T-helper 1 cell (primary cell): Measurements from ENCODE around the gene UGT1A9.

Experiments
- DNase-seq, 5 donors: peaks; one replicate each; pipeline ENCODE4 v3.0.0-alpha.2; 2012 to 2020

UGT1A9 gene

DNA sequence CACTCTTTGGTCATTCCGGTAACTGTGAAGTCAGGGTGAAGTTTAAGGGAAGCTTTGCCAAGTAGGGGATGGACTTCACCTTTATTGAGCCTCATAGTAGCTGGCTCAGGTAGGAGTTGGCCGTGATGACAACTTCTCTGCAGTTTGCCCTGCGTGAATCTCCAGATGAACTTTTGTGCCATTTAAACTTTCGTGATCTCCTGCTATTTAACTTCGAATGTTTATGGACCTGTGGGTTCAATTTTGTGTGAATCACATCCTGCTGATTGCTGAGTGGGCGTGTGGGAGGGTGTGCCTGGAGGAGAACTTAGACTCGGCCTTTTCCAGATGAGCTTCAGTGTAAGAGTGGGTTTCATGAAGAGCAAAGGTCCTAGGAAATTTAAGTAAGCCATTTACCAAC, 92.6 kb downstream of the UGT1A9 start:
- no peak for DNase-seq

DNA sequence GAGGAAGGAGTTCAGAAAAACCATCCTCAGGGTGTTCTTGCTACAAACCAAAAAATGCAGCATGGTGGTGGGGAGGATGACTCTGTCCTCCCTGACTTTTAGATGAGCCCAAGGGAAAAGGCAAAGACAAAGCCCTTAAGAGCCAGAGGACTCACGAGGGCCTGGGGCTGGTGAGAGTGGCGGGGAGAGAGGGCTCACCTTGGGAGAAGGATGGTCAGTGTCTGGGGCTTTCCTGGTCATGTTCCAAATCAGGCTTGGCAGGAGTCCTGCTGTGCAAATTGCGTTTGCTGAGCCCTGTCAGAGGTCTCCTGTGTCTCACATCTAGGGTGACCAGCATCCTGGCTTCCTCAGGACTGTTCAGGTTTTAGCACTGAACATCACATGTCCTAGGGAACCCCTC, 93.1 kb downstream of the UGT1A9 start:
- no peak for DNase-seq

DNA sequence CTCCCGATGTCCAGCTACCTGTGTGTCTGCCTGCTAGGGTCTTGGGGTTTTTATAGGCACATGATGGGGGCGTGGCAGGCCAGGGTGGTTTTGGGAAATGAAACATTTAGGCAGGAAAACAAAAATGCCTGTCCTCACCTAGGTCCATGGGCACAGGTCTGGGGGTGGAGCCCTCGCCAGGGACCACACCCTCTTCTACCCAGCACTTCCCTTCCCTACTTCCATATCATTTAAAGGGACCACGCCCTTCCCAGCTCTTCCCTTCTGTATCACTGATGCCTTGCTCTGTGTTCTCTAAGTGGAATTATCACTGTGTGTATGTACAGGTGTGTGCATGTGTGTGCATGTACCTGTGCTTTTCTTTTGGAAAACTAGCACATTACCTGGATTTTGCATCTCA, 94.7 kb downstream of the UGT1A9 start:
- DNase-seq = no peak

DNA sequence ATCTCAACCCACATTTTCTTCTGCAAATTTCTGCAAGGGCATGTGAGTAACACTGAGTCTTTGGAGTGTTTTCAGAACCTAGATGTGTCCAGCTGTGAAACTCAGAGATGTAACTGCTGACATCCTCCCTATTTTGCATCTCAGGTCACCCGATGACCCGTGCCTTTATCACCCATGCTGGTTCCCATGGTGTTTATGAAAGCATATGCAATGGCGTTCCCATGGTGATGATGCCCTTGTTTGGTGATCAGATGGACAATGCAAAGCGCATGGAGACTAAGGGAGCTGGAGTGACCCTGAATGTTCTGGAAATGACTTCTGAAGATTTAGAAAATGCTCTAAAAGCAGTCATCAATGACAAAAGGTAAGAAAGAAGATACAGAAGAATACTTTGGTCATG, 96.4 kb downstream of the UGT1A9 start:
- DNase-seq = no peak

DNA sequence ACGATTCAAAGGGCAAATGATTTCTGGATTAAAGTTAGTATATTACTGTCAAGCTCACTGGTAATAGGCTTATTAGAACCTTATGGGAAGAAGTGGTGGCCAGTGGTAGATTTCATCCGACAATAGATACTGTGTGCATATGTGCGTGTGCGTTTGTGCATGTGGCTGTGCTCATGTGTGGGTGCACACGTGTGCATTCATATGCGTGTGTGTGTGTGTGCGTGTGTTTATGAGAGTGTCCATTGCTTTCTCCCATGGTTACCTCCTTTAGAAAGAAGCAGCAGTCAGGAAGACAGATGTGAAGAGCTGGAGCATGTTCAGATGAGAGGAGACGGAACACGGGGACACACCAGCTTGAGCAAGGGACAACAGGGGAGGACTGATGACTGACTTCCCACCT, 97.6 kb downstream of the UGT1A9 start:
- no peak for DNase-seq

DNA sequence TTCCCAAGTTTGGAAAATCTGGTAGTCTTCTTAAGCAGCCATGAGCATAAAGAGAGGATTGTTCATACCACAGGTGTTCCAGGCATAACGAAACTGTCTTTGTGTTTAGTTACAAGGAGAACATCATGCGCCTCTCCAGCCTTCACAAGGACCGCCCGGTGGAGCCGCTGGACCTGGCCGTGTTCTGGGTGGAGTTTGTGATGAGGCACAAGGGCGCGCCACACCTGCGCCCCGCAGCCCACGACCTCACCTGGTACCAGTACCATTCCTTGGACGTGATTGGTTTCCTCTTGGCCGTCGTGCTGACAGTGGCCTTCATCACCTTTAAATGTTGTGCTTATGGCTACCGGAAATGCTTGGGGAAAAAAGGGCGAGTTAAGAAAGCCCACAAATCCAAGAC, 100.5 kb downstream of the UGT1A9 start:
- DNase-seq = no peak

DNA sequence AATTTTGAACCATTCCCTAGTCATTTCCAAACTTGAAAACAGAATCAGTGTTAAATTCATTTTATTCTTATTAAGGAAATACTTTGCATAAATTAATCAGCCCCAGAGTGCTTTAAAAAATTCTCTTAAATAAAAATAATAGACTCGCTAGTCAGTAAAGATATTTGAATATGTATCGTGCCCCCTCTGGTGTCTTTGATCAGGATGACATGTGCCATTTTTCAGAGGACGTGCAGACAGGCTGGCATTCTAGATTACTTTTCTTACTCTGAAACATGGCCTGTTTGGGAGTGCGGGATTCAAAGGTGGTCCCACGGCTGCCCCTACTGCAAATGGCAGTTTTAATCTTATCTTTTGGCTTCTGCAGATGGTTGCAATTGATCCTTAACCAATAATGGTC, 100.9 kb downstream of the UGT1A9 start:
- no peak for DNase-seq

DNA sequence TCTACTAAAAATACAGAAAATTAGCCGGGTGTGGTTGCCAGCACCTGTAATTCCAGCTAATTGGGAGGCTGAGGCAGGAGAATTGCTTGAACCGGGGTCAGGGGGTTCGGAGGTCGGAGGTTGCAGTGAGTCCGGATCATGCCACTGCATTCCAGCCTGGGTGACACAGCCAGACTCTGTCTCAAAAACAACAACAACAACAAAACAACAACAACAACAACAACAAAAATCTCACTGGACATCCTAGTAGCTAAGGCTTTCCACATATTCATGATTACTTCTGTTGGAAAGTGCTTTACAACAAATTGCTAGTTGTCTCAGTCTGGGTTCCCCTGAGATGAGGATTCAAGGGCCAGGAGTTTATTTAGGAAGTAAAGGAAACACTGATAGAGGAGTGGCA, 102.2 kb downstream of the UGT1A9 start:
- no peak for DNase-seq

DNA sequence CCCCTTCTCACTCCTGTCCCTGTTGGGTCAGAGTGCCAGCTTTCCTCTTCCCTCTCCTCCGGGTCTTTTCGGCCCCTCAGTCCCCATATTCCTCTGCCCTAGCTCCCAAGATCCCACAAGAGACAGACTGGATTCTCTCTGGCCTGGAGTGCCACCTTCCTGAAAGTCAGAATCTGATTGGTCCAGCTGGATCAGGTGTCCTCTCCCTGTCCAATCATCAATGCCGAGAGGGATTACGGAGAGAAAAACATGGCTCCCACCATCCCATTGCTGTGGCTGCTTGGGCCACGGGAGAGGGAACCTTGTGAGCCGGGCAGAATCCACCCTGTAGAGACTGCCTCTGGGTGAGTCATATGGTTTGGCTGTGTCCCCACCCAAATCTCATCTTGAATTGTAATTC, 103.7 kb downstream of the UGT1A9 start:
- no peak for DNase-seq

DNA sequence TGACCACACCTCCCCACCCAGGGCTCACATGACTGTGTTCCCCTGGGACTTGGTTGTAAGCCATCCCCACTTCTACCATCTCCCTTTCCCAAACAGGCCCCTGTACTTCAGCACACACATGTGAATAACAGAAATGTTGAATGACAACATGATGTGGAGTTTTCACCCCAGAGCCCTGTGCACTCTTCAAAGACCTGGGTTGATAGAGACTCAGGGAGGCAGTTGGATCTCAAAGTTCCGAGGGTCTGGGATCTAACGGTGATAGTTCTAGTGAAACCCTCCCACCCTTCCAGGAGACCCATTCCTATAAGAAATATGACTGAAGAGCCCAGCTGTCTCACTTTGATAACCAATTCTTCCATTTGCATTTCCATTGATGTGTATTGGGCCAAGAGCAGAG, 106.3 kb downstream of the UGT1A9 start, which contains the start of gene MROH2A:
TSS of gene MROH2A (plus strand) at position 301 of the 400 bp plus-strand sequence. CDS start 1,029 bp downstream, outside the sequence.
- DNase-seq = no peak

DNA sequence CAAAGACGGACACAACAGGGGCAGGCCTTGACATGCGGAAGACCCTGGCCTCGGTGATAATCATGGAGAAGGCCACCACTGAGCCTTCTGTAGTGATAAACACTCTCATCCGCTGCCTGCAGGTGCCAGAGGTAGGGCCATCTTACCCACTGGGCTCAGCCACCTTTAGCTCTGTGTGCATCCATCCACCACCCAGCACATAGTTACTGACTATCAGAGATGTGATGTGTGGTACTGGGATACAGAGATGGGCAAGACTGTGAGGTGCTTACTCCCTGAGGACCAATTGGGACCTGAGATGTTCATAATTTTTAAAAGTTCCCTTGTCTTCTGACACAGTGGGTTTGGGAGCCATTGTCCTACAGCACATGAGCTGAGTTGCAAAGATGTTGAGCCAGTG, 108.0 kb downstream of the UGT1A9 start:
- DNase-seq = no peak

DNA sequence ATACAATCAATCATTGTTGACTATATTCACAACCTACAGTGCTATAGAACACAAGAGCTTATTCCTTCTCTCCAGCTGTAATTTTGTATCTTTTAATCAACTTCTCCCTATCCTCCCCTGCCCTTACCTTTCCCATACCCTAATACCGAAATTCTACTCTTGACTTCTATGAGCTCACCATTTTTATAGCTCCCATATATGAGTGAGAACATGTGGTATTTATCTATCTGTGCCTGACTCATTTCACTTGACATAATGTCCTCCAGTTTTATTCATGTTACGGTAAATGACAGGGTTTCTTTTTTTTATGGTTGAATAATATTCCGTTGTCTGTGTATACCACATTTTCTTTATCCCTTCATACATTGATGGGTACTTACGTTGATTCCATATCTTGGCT, 109.1 kb downstream of the UGT1A9 start:
- DNase-seq = no peak

DNA sequence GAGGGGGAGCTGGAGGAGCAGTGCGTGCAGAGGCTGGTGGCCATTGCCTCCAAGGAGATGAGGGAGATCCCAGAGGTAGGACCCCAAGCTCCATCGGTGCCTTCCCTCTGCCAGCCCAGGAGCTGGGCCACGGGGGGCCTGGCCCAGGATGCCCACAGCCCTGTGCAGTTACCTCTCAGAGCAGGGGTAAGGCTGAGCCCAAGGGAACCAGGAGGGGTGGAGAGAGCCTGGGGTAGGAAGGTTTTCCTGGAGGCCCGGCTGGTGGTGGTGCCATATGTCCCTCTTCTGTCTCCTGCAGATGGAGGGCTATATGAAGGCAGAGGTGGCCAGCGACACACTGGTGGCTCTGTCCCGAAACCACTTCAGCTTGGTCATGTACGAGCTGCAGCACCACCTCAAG, 117.9 kb downstream of the UGT1A9 start:
- no peak for DNase-seq

DNA sequence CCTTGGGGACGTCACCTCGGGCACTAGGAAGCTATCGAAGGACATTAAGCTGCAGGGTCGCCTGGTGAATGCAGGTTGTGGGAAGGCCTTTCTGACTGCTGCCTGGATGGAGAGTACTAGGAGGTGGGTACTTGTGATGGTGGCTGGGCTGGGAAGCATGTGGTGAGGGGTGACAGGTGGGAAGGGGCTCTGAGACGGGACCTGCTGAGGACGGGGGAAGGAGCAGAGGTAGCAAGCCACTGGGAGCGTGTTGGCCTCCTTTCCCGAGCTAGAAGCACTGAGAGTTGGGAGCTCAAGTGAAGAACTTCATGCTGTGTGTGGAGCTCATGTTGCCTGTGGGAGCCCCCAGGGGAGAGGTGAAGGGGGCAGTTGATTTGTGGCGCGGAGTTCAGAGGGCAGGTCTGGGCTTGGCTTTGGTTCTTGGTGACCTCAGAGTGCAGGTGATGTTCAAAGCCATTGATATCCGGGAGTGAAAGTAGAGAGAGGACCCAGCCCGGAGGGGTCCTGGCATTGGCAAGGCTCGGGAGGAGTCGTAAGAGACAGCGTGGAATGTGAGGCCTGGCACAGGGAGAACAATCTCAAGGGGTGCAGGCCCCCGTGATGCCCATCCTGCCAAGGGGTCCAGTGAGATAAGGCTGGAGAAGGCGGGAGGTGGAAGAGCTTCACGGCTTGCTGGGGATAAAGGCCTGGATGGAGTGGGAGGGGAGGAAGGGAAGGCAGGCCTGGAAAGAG, 119.6 kb downstream of the UGT1A9 start:
- DNase-seq = no peak

DNA sequence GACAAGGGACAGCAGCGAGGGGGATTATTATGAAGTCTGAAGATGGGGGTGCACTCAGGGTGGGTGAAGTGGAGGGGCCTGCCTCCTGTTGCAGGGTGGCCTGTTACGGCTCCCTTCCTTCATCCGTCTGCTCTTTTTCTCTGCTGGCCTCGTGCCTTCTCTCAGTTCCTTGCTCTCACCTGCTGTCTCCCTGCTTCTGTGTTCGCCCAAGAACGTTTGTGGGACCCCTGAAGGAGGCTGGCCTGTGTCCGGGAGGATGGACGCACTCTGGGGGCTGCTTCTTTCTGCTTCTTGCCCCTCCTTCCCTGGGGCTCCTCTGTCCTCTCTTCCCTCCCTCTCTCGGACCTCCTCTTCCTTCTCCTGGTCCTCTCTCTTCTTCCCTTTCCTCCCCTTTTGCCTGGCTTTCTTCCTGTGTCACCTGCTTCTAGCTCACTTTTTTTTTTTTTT, 120.2 kb downstream of the UGT1A9 start:
- DNase-seq = no peak

DNA sequence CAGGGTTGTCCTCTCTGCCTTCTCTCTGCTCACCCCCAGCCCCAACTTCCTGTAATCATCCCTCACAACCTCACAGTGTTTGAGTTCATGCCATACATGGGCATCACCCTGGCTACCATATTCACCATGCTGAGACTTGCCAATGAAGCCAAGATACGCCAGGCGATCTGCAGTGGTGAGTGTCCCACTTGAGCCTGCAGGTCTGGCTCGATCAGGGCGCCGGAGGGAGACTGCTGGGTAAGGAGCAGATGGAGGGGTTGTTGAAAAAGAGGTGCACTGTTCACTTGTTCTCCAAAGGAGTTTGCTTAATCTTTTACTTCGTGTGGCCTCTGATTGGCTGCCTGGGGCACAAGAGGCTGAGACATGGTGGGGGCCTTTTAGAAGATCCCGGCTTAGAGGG, 121.0 kb downstream of the UGT1A9 start:
- DNase-seq = no peak

DNA sequence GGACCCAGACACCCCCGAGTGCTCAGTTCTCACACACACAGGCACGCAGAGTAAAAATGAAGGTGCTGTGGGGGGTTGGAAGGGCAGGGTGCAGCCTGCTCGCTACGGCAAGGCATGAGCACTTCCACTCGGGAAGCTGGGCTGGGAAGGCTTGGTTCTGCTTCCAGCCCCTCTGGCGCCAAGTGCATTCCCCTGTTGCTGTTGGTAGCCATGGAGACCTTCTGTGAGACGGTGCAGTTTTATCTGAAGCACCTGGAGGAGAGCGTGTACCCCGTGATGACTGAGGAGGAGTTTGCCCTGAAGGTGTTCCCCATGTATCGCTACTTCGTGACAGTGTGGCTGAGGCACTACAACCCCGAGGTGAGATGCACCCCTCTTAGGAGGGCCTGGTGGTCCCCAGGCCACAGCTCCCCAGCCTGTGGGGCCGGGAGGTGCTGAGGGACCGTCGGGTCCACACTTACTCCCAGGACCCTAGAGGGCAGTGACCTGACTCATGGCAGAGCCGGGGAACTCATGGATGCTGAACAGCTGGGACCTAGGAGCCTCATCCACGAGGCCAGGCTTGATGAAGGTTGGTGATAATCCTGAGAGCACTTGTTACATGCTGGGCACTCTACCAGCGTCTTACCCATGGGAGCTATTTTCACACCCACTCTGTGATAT, 121.9 kb downstream of the UGT1A9 start:
- DNase-seq = no peak

DNA sequence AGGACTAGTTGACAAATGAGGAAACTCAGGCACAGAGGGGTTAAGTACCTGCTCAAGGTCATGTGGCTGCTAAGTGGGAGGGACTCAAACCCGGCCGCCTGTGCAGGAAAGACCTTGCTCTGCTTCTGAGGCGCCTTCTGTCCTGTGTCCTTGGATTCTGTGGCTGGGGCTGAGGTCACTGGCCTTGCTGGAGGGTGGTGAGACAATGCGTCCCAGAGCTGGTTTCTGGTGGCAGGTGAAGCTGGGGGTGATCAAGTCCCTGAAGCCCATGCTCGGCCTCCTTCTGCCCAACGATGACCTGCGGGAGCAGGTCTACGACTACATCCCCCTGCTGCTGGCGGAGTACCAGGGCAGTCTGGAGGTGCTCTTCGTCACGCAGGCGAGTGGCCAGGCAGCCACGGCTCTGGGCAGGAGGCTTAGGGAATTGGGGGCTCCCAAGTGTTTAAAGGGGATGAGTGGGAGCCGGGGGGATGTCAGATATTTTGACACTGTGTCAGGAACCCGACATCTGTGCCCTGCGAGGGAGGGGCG, 122.5 kb downstream of the UGT1A9 start:
- DNase-seq = no peak

DNA sequence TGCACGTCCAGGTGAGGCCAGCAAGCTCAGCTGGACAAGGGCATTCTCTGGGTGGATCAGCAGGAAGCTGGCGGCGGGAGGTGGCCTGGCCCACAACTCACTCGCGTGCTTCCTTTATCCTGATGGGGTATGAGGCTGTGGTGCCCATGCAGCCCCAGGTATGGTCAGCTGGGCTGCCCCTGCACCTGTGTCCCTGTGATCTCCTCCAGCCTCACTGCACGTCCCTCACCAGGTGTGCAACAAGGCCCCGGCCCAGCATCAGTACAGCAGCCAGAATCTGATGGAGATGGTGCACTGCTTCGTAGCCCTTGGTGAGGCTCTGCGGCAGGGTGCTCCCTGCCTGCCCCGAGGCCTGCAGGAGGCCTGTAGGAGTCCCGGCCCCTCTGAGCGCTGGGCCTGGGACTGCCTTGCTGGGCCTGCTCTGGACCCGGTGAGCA, 124.1 kb downstream of the UGT1A9 start:
- DNase-seq = no peak

DNA sequence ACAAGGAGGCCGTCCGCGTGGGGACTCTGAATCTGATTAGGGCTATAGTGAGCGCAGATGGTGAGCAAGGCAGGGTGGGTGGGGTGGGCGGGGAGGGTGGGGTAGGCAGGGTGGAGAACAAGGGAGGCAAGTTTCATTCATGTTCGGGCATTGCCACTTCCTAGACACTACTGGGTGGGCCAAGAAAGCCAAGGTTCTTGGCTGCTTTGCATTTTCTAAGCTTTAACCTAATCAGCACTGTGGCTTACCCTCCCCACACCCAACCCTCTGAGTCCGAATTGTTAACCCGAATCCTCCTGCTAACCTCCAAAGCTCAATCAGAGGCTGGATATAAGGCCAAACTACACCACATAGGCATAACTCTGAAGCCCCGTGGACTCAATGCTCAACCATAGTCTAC, 124.6 kb downstream of the UGT1A9 start:
- DNase-seq = no peak

DNA sequence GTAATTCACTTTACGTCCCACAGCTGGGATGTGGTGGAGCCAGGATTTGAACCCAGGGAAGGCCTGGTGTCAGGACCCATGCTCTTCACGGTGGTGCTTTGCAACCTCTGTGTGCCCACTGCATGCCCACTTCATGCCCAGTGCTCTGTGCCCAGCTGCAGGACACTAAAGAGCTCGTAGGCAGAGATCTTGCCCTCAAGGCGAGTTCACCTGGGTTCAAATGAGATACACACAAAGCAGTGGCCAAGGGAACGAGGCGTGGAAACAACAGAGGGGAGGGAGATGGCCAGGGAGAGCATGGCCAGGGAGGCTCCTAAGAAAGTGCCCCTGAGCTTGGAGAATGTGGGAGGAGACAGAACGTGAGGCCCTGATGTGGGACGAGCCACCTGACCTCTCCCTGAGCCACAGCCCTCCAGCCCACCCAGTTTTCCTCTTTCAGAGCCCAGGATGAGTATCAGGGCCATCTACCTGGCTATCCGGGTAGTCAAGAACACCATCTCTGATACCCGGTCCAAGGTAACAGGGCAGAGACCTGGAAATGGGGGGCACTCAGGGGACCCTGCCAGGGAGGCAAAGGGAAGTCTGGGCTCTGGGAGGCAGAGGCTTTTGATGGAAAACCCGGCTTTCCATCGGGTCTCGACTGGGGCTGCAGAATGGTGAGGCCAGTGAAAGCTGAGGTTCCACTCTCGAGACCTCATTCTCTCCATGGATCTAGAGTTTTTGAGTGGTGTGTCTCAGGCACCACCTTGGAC, 126.8 kb downstream of the UGT1A9 start:
- DNase-seq = no peak

DNA sequence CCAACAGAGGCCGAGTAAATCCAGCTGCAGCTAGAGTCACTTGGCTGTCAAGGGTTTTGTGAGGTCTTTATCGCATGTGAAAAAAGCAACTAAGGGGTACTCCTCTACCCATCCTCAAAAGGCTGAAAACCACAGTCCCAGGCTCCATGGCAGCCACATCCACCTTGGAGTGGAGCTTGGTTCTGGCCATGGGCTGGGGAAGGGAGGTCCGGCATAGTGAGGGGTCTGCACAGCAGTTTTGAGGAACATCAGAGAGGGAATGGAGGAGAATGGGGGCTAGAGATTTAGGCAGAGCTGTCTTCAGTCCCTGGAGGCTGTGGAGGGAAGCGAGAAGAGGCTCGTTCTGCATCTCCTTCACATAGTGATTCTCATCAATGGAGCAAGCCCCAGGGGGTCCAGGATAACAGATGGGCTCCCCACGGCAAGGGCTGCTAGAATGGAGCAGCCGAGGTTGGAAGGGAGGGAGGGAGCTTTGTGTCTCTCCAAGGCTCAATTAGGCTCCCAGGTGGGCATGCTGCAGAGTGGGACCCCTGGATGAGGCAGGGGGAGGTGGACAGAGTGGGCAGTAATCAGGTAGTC, 127.5 kb downstream of the UGT1A9 start:
- DNase-seq = no peak

DNA sequence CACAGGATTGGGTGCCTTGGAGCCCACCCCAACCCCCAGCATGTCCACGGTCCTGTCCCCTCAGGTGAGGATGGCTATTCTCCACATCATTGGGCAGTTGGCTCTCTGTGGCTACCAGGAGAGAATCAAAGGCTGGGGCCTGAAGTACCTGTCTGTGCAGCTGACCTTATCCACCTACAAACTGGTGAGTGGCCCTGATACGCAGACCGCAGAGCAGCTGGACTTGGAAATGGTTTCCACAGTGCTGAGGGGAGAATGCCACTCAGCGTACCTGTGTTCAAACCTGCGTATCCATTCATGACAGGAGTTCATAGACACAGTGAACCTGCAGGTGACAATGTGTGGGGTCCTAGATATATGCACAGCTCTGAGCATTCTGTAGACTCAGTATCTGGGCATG, 128.0 kb downstream of the UGT1A9 start:
- DNase-seq = no peak
